ENCODE measurements around the gene WNT11.

The WNT11 gene

DNA sequence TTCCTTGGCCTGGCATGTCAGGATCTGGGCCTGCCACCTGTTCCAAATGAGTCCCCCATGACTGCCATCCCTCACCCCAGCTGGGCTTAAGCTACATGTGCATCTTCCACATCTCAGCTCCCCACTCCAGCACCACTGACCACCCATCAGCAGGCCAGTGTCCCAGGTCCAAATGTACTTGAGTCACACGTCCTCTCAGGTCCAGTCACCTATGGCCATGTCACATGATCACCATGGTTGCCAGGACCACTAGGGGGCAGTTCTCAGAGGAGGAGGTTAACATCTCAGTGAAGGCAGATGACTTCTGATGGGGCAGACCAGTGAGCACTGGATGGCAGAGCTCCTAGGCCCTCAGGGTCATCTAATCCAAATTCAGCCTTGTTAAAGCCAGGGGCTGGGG, 41.9 kb upstream of the WNT11 start:
- TF ChIP-seq, protein P1, sequence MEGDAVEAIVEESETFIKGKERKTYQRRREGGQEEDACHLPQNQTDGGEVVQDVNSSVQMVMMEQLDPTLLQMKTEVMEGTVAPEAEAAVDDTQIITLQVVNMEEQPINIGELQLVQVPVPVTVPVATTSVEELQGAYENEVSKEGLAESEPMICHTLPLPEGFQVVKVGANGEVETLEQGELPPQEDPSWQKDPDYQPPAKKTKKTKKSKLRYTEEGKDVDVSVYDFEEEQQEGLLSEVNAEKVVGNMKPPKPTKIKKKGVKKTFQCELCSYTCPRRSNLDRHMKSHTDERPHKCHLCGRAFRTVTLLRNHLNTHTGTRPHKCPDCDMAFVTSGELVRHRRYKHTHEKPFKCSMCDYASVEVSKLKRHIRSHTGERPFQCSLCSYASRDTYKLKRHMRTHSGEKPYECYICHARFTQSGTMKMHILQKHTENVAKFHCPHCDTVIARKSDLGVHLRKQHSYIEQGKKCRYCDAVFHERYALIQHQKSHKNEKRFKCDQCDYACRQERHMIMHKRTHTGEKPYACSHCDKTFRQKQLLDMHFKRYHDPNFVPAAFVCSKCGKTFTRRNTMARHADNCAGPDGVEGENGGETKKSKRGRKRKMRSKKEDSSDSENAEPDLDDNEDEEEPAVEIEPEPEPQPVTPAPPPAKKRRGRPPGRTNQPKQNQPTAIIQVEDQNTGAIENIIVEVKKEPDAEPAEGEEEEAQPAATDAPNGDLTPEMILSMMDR (IDR thresholded peaks at IDR 0.05; ENCODE audit: low read depth, low read length), result 0 out of 2 replicates have a peak, but pooled peaks have one; percentile 31
- H3K4me3 ChIP-seq (ENCODE audit: low read depth, low read length), result no peak overlapping the region

DNA sequence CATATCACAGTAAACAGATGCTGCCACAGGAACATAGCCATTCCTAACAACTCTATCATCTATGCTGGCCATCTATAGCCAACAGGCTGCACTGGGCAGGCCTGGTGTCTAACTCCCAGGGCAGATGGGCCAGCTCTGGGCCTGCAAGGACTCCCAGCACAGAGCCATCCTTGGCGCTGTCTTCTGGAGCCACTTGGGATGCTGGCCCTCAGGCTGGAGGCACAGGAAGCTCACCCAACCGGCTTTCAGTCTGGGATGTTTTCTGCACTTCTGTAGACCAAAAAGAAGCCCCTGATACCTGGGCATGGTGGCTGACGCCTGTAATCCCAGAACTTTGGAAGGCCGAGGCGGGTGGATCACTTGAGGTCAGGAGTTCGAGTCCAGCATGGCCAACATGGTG, 40.8 kb upstream of the WNT11 start:
- H3K4me3 ChIP-seq (ENCODE audit: low read depth, low read length), result no peak overlapping the region
- TF ChIP-seq, protein P1 (IDR thresholded peaks at IDR 0.05; ENCODE audit: low read depth, low read length), result no peak

DNA sequence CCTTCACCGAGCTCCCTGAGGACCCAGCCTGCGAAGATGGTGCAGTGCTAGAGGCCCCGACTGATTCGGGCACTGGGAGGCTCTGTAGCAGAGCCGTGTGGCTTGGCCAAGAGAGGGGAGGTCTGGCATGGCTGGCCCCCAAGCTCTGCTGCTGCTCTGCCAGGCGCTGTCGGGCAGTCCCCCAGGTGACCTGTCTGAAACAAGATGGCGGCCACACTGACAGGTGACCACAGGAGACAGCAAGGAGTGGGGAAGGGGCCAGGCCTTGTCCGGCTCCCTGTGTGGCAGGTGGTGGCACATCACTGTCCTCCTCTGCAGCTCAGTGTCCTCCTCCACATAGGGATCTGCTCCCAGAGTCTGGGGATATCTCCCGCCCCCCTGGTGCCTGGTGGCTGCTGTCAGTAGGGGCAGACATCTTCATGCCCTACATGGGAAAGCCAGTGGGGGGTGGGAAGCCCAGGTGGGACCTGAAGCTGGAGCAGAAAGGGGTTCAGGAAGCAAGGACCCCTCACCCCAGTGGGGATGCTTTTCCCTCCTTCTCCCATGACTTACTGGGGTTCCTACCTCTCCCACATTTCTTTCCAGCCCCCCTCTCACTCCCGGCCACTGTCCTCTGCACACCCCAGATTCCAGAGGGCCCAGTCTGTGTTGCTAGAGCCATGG, 40.1 kb upstream of the WNT11 start:
- no peak overlapping the region for H3K4me3 ChIP-seq (ENCODE audit: low read depth, low read length)
- TF ChIP-seq, protein P1 (IDR thresholded peaks at IDR 0.05; ENCODE audit: low read depth, low read length), result no peak

DNA sequence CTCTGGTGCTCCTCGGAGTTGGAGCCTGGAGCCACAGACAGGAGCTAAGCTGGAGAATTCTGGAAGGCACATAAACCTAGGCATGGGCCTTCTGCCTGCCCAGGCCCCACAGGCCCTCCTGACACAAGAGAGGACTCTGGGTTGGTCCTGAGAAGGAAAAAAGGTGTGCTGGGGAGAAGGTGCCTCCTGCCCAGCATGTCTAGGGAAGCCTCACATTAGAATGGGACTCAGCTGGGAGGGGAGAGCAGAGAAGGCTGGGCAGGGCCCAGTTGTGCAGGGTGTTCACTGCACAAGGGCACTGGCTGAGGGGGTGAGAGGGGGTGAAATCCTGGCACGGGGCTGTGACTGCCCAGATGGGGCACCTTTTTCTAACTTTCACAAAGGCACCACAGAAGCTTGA, 39.4 kb upstream of the WNT11 start:
- TF ChIP-seq, protein P1 (IDR thresholded peaks at IDR 0.05; ENCODE audit: low read depth, low read length), result no peak
- no peak overlapping the region for H3K4me3 ChIP-seq (ENCODE audit: low read depth, low read length)

DNA sequence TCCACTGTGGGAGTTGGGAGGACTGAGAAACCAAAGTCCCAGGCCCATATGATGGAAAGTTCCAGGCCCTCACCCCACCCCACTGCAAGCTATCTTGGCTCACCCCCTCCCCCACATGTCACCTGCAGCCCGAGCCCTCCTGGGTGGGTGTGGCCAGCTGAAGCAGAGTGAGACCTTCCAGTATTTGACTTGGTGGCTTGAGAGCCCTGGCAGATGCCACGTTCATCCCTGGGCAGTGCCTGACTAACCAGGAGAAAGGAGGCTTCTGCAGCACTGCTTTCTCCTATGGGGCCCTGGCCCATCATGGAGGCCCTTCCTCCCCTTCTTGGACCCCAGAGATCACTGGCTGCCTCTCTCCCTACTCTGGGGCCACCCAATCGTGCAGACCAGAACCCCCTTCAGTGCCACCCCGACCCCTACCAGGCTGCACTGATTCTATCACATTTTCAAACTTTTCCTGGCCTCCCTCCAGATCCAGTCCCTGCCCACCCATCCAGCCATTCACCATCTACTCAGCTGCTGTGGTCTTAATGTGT, 38.1 kb upstream of the WNT11 start:
- TF ChIP-seq, protein P1 (IDR thresholded peaks at IDR 0.05; ENCODE audit: low read depth, low read length), result no peak
- H3K4me3 ChIP-seq (ENCODE audit: low read depth, low read length), result no peak overlapping the region

DNA sequence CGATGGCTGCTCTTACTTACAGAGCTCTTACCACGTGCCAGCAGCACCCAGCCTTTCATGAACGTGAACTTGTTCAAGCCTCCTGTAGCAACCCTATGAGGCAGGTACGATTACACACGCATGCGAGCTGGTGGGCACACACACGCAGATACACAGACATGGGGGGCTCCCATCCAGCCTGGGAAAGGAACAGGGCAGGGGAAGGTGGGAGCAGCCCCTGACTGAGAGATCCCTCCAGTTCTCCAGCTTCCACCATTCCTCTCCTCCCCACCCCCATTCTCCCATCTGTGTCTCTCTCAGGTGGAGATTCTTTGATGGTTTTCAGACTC, 37.6 kb upstream of the WNT11 start:
- TF ChIP-seq, protein P1 (IDR thresholded peaks at IDR 0.05; ENCODE audit: low read depth, low read length), result no peak
- H3K4me3 ChIP-seq (ENCODE audit: low read depth, low read length), result no peak overlapping the region

DNA sequence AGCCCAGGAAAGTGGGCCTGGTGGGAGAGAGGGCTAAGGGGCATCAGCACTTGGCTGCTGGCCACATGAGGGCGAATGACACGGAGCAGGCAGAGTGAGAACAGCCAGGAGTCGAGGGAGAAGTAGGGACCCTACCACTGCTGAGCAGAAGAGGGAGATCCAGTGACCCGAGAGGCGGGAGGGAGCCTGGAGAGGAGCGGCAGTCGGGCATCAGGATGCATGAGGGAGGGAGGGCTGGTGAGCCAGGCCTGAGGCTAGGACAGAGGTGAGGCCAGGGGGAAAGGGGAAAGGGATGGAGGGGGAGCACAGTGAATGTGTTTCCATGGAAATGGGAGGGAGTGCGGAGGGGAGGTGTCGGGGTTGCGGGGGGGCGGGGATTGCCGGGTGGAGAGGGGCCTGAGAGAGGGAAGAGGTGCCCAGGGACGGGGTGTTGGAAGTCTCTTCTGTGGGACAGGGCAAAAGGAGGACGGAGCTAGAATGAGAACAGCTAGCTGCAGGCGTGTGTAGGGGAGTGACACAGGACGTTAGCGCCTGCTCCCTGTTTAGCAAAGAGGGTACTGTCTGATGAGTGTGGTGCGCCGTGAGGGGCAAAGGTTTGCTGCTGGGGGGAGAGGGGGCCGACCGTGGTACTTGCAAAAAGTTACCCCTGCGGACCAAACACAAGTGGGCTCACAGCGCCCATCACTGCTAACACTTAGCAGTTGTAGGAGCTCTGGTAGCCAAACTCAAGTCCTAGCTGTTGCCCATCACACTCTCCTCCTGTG, 37.1 kb upstream of the WNT11 start:
- TF ChIP-seq, protein P1 (IDR thresholded peaks at IDR 0.05; ENCODE audit: low read depth, low read length), result no peak
- H3K4me3 ChIP-seq (ENCODE audit: low read depth, low read length), result no peak overlapping the region
